Stimulated activated CD4-positive, alpha-beta T cell treated with anti-CD3 and anti-CD28 coated beads, Interleukin-15, amount 100 ng/mL, for 48 hours (primary cell): ENCODE results near the gene PPP2R3A.
"Not testable (repeated sequence)": the region's sequence is repeated elsewhere in the genome, so short reads cannot be mapped to it uniquely, and the experiment has no call there.

Experiments
- DNase-seq, 2 donors: peaks; one replicate each; pipeline ENCODE4 v3.0.0-alpha.2; 2020; ENCODE audit warnings: low read depth in 2 of 2

Gene PPP2R3A

GRCh38 chr3:136149667-136150066, 184.1 kb downstream of the PPP2R3A start:
- no peak for DNase-seq

- no peak for DNase-seq
These were observed 185.7 kb downstream of the PPP2R3A start for GRCh38 chr3:136151219-136151618.

- DNase-seq: no peak
These were observed 186.8 kb downstream of the PPP2R3A start for GRCh38 chr3:136152176-136152843.

DNA sequence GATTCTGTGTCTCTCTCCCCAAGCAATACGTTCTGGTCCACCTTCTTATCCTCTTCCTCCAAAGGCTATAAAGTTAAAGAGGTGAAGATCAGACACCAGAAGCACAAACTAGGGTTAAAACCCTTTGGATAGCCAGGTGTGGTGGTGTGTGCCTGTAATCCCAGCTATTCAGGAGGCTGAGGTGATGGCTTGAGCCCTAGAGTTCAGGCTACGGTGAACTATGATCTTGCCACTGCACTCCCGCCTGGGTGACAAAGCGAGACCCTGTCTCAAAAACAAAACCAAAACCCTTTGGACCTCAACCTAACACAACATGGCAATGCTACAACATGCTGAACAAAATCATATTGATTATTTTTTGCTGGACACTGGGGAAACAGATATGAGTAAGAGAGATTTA, 187.4 kb downstream of the PPP2R3A start:
- DNase-seq: no peak

- DNase-seq: no peak
These were observed 196.0 kb downstream of the PPP2R3A start for GRCh38 chr3:136161516-136161915.

GRCh38 chr3:136162322-136162721, 196.8 kb downstream of the PPP2R3A start:
- DNase-seq: no peak

- DNase-seq: not testable (repeated sequence)
These were observed 198.1 kb downstream of the PPP2R3A start for GRCh38 chr3:136163607-136164006.

DNA sequence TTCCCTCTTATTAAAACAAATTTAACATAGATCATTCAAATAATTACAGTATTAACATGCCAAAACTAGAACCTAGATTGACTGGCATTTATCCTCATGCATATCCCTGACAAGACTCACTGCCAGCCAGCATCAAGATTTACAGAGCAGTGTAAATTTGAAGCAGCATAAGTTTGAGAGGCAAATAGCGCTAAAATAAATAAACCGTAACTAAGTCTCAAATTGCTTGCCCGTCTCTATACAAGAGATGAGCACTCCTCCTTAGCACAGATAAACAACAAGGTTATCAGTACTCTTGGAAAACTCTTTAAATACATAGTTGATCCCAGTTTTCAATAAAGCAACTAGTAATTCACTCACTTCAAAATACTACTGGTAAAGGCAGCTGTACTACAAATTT, 201.0 kb downstream of the PPP2R3A start:
- no peak for DNase-seq

GRCh38 chr3:136168236-136168635, 202.7 kb downstream of the PPP2R3A start:
- DNase-seq: not testable (repeated sequence)

- DNase-seq: no peak
These were observed 205.6 kb downstream of the PPP2R3A start for GRCh38 chr3:136171097-136171542.

DNA sequence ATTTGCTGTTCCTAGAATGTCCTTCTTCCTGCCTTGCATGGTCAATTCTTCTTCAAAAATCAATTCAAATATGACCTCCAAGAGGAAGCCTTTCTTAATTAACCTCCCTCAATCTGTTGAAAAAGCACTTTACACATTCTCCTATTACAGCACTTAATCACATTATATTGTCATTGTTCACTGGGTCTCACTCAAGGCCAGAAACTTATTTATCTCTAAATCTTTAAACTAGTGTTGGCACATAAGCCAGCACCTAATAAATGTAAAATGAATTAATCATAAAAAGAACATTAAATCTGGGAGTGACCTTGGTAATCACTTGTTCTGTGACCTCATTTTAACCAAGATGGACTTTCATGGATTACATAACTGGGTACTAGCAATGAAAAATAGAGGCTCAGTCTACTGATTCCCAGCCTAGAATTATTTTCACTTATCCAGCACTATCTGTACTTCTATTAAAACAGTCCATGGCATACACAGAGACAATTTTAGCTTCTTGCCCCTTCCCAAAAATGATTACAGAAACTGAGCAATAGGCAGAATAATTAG, 208.5 kb downstream of the PPP2R3A start:
- no peak for DNase-seq

- no peak for DNase-seq
These were observed 212.3 kb downstream of the PPP2R3A start for GRCh38 chr3:136177876-136178275.

- DNase-seq: no peak
These were observed 216.2 kb downstream of the PPP2R3A start for GRCh38 chr3:136181741-136182140.

DNA sequence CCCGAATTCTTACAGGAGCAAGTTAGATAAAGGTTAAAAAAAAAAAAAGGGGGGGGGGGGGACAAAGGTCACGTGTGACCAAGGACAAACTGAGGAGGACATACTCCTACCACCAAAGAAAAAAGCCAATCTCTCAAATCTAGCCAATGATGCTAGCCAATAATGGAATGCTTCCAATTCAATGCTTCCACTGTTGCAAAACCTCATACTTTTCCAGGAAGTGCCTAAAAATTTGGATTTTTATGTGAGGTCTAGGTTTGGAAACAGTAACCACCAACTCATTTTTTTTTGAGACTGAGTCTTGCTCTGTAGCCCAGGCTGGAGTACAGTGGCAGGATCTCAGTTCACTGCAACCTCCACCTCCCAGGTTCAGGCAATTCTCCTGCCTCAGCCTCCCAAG, 219.2 kb downstream of the PPP2R3A start:
- no peak for DNase-seq

GRCh38 chr3:136186344-136186743, 220.8 kb downstream of the PPP2R3A start:
- DNase-seq: no peak

DNA sequence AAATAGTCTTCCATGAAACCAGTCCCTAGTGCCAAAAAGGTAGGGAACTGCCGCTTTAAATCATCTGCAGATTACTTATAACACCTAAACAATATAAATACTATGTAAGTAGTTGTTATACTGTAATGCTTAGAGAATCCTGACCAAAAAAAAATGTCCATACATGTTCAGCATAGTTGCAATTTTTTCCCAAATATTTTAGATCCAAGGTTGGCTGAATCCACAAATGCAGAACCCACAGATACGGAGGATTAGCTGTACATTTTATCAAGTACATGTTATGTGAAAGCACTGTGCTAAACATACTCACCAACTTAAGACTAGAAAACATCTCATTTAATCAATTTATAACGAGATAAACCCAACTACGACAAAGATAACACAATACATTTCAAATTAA, 221.3 kb downstream of the PPP2R3A start:
- no peak for DNase-seq

GRCh38 chr3:136187868-136188267, 222.3 kb downstream of the PPP2R3A start:
- no peak for DNase-seq

DNA sequence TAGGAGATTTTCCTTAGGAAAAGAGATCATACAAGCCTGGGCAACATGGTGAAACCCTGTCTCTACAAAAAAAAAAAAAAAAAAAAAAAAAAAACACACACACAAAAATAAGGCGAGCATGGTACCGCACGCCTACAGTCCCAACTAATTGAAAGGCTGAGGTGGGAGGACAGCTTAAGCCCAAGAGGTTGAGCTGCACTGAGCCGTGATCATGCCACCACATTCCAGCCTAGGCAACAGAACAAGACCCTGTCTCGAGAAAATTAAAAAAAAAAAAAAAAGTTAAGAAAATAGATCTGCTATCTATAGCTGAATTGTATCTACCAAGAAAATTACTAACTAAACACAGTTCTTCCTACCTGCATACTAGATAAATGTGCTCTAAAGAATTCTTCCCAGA, 223.5 kb downstream of the PPP2R3A start:
- DNase-seq: no peak

- DNase-seq: no peak
These were observed 224.5 kb downstream of the PPP2R3A start for GRCh38 chr3:136189859-136190617.

GRCh38 chr3:136192195-136192594, 226.7 kb downstream of the PPP2R3A start:
- not testable (repeated sequence) for DNase-seq

GRCh38 chr3:136192831-136193230, 227.3 kb downstream of the PPP2R3A start:
- no peak for DNase-seq

- no peak for DNase-seq
These were observed 227.9 kb downstream of the PPP2R3A start for GRCh38 chr3:136193278-136194054.
